ENCODE results near the gene ASGR1.

The ASGR1 gene

GRCh38 chr17:7179317-7180254, at the start of gene ASGR1:
TSS of gene ASGR1 (minus strand) at chr17:7179370. CDS start at chr17:7178563, 807 bp downstream.
- no peak for DNase-seq (ENCODE audit: low read depth)

GRCh38 chr17:7228920-7229319, 49.8 kb upstream of the ASGR1 start:
- no peak for DNase-seq (ENCODE audit: low read depth)

- DNase-seq (ENCODE audit: low read depth) = no peak
Measured at GRCh38 chr17:7226721-7227710, 47.8 kb upstream of the ASGR1 start.

- DNase-seq (ENCODE audit: low read depth) = no peak
Measured at GRCh38 chr17:7225711-7226331, 46.7 kb upstream of the ASGR1 start.

- no peak for DNase-seq (ENCODE audit: low read depth)
Measured at GRCh38 chr17:7224661-7225111, 45.5 kb upstream of the ASGR1 start.

GRCh38 chr17:7224110-7224509, 44.9 kb upstream of the ASGR1 start:
- no peak for DNase-seq (ENCODE audit: low read depth)

- DNase-seq (ENCODE audit: low read depth) = no peak
Measured at GRCh38 chr17:7223375-7223774, 44.2 kb upstream of the ASGR1 start.

GRCh38 chr17:7222972-7223292, 43.8 kb upstream of the ASGR1 start:
- DNase-seq (ENCODE audit: low read depth) = no peak

- no peak for DNase-seq (ENCODE audit: low read depth)
Measured at GRCh38 chr17:7222093-7222971, 43.2 kb upstream of the ASGR1 start.

GRCh38 chr17:7221278-7222092, 42.3 kb upstream of the ASGR1 start:
- DNase-seq (ENCODE audit: low read depth) = no peak

GRCh38 chr17:7220593-7221277, 41.6 kb upstream of the ASGR1 start:
- no peak for DNase-seq (ENCODE audit: low read depth)

GRCh38 chr17:7219812-7220592, 40.8 kb upstream of the ASGR1 start, which contains the start of the genes ACADVL and DLG4:
TSS of gene ACADVL (plus strand) at chr17:7219938. CDS start at chr17:7219985, 47 bp downstream.
TSS of gene DLG4 (minus strand) at chr17:7219836.
- DNase-seq (ENCODE audit: low read depth) = peak; percentile 71

- no peak for DNase-seq (ENCODE audit: low read depth)
Measured at GRCh38 chr17:7219229-7219811, 40.1 kb upstream of the ASGR1 start.

GRCh38 chr17:7218758-7219157, 39.6 kb upstream of the ASGR1 start:
- DNase-seq (ENCODE audit: low read depth) = no peak

GRCh38 chr17:7218166-7218565, 39.0 kb upstream of the ASGR1 start:
- no peak for DNase-seq (ENCODE audit: low read depth)

- DNase-seq (ENCODE audit: low read depth) = no peak
Measured at GRCh38 chr17:7217113-7217987, 38.2 kb upstream of the ASGR1 start.
